CD4-positive, CD25-positive, alpha-beta regulatory T cell (primary cell): Measurements from ENCODE around the gene SREBF2. TPM values are rescaled to one million over a fixed set of nuclear protein-coding genes. Genes with fewer than 3 reads are reported as not detected.
A peak's percentile ranks its signal among the peaks of the same experiment; 100 is the strongest.

Source experiments
- ATAC-seq, 2 donors: fragments of 150-1000 bp; cut with Tn5 transposase; one replicate each; pipeline ENCODE4 v1.10.0; 2021; ENCODE audit warnings: low read depth in 2 of 2, moderate number of reproducible peaks in 2 of 2, moderate library complexity in 1 of 2
- DNase-seq, 3 donors: peaks; one replicate each; pipeline versions ENCODE4 v3.0.0 to v3.0.0-alpha.2; 2012 to 2022; ENCODE audit warnings: mixed read lengths in 1 of 3
- H3K27ac ChIP-seq: one replicate; pipeline ENCODE4 v1.7.0; 2013; ENCODE audit warnings: mild to moderate bottlenecking, low read length; ENCODE audit not compliant: insufficient read depth, poor library complexity, severe bottlenecking
- H3K27me3 ChIP-seq: one replicate; pipeline ENCODE4 v1.7.0; 2013; ENCODE audit warnings: low read length; ENCODE audit not compliant: control insufficient read depth, insufficient read depth
- H3K36me3 ChIP-seq: one replicate; pipeline ENCODE4 v1.7.0; 2013; ENCODE audit warnings: mild to moderate bottlenecking, low read length, moderate library complexity; ENCODE audit not compliant: control insufficient read depth, insufficient read depth
- H3K4me1 ChIP-seq: 2 replicates; pipeline ENCODE4 v1.7.0; 2013; ENCODE audit warnings: mild to moderate bottlenecking, low read length; ENCODE audit not compliant: insufficient read depth, control insufficient read depth, poor library complexity, severe bottlenecking
- H3K4me3 ChIP-seq: one replicate; pipeline ENCODE4 v1.7.0; 2013; ENCODE audit warnings: low read depth, mild to moderate bottlenecking, low read length, moderate library complexity
- H3K9me3 ChIP-seq, 2 experiments: 1 replicate in 1 of 2; 2 replicates in 1 of 2; pipeline ENCODE4 v1.7.0; 2013; ENCODE audit warnings: low read length in 2 of 2, mild to moderate bottlenecking in 1 of 2, moderate library complexity in 1 of 2; ENCODE audit not compliant: control insufficient read depth in 2 of 2
- H3K27ac Mint-ChIP-seq, 3 donors: one replicate each; pipeline ENCODE4 v1.8.0; 2020 to 2022; ENCODE audit warnings: mild to moderate bottlenecking in 3 of 3, mixed read lengths in 3 of 3, moderate library complexity in 2 of 3
- H3K27me3 Mint-ChIP-seq: one replicate; pipeline ENCODE4 v1.8.0; 2022; ENCODE audit warnings: mild to moderate bottlenecking, mixed read lengths
- H3K36me3 Mint-ChIP-seq: one replicate; pipeline ENCODE4 v1.8.0; 2020; ENCODE audit warnings: mixed read lengths
- H3K4me1 Mint-ChIP-seq, 4 donors: one replicate each; pipeline ENCODE4 v1.8.0; 2020 to 2022; ENCODE audit warnings: mixed read lengths in 4 of 4, mild to moderate bottlenecking in 1 of 4
- H3K4me3 Mint-ChIP-seq, 4 donors: one replicate each; pipeline ENCODE4 v1.8.0; 2020 to 2022; ENCODE audit warnings: mild to moderate bottlenecking in 4 of 4, mixed read lengths in 4 of 4, moderate library complexity in 3 of 4
- H3K9me3 Mint-ChIP-seq, 7 donors: one replicate each; pipeline ENCODE4 v1.8.0; 2020 to 2022; ENCODE audit warnings: mixed read lengths in 7 of 7, mild to moderate bottlenecking in 3 of 7, moderate library complexity in 2 of 7
- polyA plus RNA-seq, 4 donors: library from polyadenylated mRNA; unstranded; fragments of 300-500 nt; fragmentation: Illumina TruSeq; gene quantifications; one replicate each; pipeline ENCODE4 v1.2.3, GENCODE V29; 2021
- total RNA-seq: library from RNA; stranded (reverse); gene quantifications from one replicate; pipeline ENCODE4 v1.2.3, GENCODE V29; 2022

Gene SREBF2
- total RNA-seq, result 98.6 TPM
- polyA plus RNA-seq, result 10 to 100 TPM; 12.8 to 14.7 (median 13.5) TPM

DNA sequence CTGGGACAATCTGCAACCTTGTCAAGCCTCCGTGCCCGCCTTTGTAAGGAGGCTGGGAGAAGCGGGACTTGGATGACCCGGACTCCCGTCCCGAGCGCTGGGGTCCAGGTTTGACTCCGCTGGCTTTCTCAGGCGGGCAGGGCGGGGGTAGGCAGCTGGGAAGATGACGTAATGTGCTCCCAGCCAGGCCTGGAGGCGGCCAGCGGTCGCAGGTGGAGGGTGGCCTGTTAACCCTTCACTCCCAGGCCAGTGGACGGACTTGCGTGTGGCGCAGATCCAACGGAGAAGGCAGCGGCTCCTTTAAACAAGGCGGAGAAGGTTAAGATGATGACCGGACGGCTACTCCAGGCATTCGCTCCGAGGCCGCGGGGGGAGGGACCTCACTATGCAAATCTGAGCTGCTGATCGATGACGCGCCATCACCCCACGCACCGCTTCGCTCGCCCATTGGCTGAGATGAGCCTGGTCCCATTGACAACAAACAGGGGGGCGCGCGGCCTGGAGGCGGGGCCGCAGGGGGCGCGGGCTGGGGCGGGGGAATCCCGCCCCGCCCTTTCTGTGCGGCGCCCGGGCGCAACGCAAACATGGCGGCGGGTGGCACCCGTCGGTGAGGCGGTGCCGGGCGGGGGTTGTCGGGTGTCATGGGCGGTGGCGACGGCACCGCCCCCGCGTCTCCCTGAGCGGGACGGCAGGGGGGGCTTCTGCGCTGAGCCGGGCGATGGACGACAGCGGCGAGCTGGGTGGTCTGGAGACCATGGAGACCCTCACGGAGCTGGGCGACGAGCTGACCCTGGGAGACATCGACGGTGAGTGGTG, at the start of gene SREBF2:
Gene SREBF2, plus strand, starts transcription at position 553 of the 816 bp plus-strand sequence. Its CDS starts 166 bp downstream, at position 719.
- peaks cover 7% of the 10 kb centered on the region for H3K36me3 Mint-ChIP-seq

DNA sequence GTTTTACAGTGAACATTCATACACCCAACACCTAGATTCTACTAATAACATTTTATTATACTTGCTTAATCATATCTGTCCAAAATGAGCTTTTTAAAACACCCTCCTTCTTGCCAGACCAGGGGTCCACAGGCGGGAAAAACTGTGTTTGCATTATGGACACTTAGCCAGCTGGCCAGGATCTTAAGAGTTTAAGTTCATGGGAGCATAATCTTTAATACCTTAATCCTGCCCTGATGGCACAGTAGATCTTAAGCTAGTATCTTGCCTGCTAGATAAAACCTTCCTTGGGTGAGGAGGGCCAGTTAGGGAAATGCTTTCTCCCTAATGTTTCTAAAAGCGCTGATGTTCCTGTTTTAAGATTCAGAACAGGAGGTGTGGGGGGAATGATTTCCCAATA, 45.6 kb upstream of the SREBF2 start:
- peak overlapping the region; percentile 11 for H3K4me3 ChIP-seq
- no peaks in the 10 kb centered on the region for H3K27me3 ChIP-seq
- no peak for DNase-seq
- no peak for ATAC-seq
- H3K36me3 Mint-ChIP-seq, result peaks cover 31% of the 10 kb centered on the region
- no peaks in the 10 kb centered on the region for H3K9me3 ChIP-seq
- H3K4me1 Mint-ChIP-seq, result peaks cover 10 to 75% (median 38%) of the 10 kb centered on the region in 4 donors
- H3K9me3 Mint-ChIP-seq, result no peaks in the 10 kb centered on the region
- H3K27me3 Mint-ChIP-seq, result no peaks in the 10 kb centered on the region
- H3K4me1 ChIP-seq, result peaks cover 47% of the 10 kb centered on the region
- H3K36me3 ChIP-seq, result peaks cover 50% of the 10 kb centered on the region
- H3K4me3 Mint-ChIP-seq, result peak overlapping the region in 1 of 4 donors; percentile 76
- peak overlapping the region; percentile 41 for H3K27ac ChIP-seq
- H3K27ac Mint-ChIP-seq, result peak overlapping the region; percentile 64 to 86 (median 80)

More for the DNA sequence above, at the start of gene SREBF2:
- Histone ChIP-seq H3K36me3 (peaks cover 6% of the 10 kb centered on the region), H3K9me3 (no peaks in the 10 kb centered on the region), H3K4me3 (peak within 1 kb of the TSS; percentile 77), H3K27ac (peak within 1 kb of the TSS; percentile 93), H3K4me1 (peaks cover 17% of the 10 kb centered on the region), H3K27me3 (no peaks in the 10 kb centered on the region)
- no peaks in the 10 kb centered on the region for H3K9me3 Mint-ChIP-seq
- H3K27me3 Mint-ChIP-seq, result no peaks in the 10 kb centered on the region
- DNase-seq (peak; percentile 98 to 99 (median 99)), ATAC-seq (peak; percentile 95 to 96)
- peaks cover 18 to 48% (median 26%) of the 10 kb centered on the region in 4 donors for H3K4me1 Mint-ChIP-seq
- H3K27ac Mint-ChIP-seq, result peak within 1 kb of the TSS; percentile 96 to 99 (median 99)
- H3K4me3 Mint-ChIP-seq, result peak within 1 kb of the TSS; percentile 90 to 98 (median 96)

DNA sequence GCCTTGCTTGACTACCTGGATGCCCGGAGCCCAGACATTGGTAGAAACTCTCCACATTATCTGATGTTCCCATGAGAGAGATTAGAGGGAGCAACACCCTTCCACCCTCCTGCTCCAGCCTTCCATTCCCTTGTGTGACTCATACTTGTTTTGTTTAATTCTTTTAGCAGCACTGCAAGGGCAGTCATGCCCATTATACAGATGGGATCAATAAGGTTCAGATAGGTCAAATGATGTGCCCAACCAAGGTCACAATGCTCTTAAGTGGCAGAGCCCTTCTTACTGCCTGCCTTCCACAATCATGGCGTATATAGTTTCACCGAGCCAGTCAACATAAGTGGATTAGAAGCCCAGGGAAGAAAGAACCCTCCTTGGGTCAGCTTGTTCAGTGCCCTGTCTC, 39.0 kb upstream of the SREBF2 start:
- Histone ChIP-seq H3K9me3 (no peaks in the 10 kb centered on the region), H3K4me1 (no peaks in the 10 kb centered on the region), H3K4me3 (no peak overlapping the region), H3K36me3 (peaks cover 51% of the 10 kb centered on the region), H3K27ac (no peak overlapping the region), H3K27me3 (no peaks in the 10 kb centered on the region)
- no peaks in the 10 kb centered on the region for H3K27me3 Mint-ChIP-seq
- H3K9me3 Mint-ChIP-seq, result no peaks in the 10 kb centered on the region
- H3K4me3 Mint-ChIP-seq, result no peak overlapping the region
- peaks cover 5 to 22% (median 11%) of the 10 kb centered on the region in 4 donors for H3K4me1 Mint-ChIP-seq
- ATAC-seq (no peak), DNase-seq (no peak)
- H3K36me3 Mint-ChIP-seq, result peaks cover 42% of the 10 kb centered on the region
- H3K27ac Mint-ChIP-seq, result peak overlapping the region in 1 of 3 donors; percentile 53

DNA sequence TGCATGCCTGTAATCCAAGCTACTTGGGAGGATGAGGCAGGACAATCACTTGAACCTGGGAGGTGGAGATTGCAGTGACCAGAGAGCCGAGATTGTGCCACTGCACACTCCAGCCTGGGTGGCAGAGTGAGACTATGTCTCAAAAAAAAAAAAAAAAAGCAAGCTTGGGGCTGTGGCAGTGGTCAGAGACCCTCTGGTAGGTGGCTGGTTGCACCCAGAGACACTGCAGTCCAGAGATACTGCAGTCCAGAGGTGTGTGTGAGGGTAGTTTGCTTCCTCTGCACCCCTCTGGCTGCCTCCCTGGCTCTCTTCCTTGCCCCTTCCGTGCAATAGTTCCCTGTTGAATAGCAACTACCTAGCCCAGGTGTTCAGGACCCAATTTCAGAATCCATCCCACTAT, 34.2 kb upstream of the SREBF2 start:
- ATAC-seq (no peak), DNase-seq (no peak)
- H3K27me3 Mint-ChIP-seq, result no peaks in the 10 kb centered on the region
- Histone ChIP-seq H3K27me3 (no peaks in the 10 kb centered on the region), H3K27ac (peak overlapping the region; percentile 92), H3K36me3 (peaks cover 23% of the 10 kb centered on the region), H3K4me3 (no peak overlapping the region), H3K4me1 (peaks cover 33% of the 10 kb centered on the region), H3K9me3 (no peaks in the 10 kb centered on the region)
- peak overlapping the region in 3 of 4 donors; percentile 83 to 99 (median 96) for H3K4me3 Mint-ChIP-seq
- peaks cover 18 to 37% (median 27%) of the 10 kb centered on the region in 4 donors for H3K4me1 Mint-ChIP-seq
- peaks cover 19% of the 10 kb centered on the region for H3K36me3 Mint-ChIP-seq
- H3K27ac Mint-ChIP-seq, result peak overlapping the region in 2 of 3 donors; percentile 99 to 100
- no peaks in the 10 kb centered on the region for H3K9me3 Mint-ChIP-seq

DNA sequence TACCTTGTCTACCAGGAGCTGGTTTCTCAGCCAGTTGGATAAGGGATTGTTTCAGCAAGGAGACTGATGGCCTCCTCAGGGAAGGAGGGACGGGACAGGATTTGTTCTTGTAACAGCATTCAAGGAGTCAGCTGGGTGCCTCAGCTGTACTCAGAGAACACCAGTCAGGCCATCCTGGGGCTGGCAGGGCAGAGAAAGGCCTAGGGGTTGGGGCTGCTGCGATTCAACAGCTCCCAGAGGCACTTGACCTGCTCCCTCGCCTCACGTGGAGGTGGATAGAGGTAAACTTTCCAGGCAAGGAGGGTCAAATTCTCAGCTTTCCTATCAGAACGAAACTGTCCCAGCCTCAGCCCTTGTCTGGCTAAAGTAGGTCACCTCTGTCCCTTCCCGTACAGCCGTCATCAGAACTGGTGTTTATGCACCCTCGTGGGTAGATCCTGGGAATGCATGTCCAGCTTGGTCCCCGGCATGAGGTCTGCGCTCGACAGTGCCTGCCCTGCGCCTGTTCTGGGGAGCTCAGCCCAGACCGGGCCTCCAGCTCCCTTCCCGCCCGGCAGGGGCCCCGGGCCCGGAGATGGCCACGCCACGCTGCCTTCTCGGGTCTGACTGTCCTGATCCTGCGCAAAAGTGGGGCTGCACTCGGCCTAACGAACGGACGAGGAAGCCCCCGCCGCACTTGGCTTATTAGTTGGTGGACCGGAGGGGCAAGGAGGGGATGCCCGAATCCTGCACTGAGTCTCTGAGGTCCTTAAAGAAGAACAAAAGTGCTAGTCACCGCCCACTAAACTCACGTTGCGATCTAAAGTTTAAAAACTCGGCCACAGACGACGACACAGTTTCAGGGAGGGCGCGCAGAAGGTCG, 33.2 kb upstream of the SREBF2 start:
- DNase-seq, result peak in 1 of 3 donors; percentile 22
- H3K27me3 ChIP-seq, result no peaks in the 10 kb centered on the region
- H3K9me3 ChIP-seq, result no peaks in the 10 kb centered on the region
- no peaks in the 10 kb centered on the region for H3K27me3 Mint-ChIP-seq
- peak overlapping the region; percentile 98 to 100 (median 99) for H3K27ac Mint-ChIP-seq
- peak overlapping the region; percentile 92 for H3K27ac ChIP-seq
- H3K4me1 ChIP-seq, result peaks cover 38% of the 10 kb centered on the region
- peak overlapping the region; percentile 96 to 99 (median 98) for H3K4me3 Mint-ChIP-seq
- H3K36me3 ChIP-seq, result peaks cover 13% of the 10 kb centered on the region
- H3K36me3 Mint-ChIP-seq, result peaks cover 10% of the 10 kb centered on the region
- peak overlapping the region; percentile 72 for H3K4me3 ChIP-seq
- peaks cover 23 to 46% (median 33%) of the 10 kb centered on the region in 4 donors for H3K4me1 Mint-ChIP-seq
- ATAC-seq, result peak; percentile 1 to 42
- no peaks in the 10 kb centered on the region for H3K9me3 Mint-ChIP-seq

DNA sequence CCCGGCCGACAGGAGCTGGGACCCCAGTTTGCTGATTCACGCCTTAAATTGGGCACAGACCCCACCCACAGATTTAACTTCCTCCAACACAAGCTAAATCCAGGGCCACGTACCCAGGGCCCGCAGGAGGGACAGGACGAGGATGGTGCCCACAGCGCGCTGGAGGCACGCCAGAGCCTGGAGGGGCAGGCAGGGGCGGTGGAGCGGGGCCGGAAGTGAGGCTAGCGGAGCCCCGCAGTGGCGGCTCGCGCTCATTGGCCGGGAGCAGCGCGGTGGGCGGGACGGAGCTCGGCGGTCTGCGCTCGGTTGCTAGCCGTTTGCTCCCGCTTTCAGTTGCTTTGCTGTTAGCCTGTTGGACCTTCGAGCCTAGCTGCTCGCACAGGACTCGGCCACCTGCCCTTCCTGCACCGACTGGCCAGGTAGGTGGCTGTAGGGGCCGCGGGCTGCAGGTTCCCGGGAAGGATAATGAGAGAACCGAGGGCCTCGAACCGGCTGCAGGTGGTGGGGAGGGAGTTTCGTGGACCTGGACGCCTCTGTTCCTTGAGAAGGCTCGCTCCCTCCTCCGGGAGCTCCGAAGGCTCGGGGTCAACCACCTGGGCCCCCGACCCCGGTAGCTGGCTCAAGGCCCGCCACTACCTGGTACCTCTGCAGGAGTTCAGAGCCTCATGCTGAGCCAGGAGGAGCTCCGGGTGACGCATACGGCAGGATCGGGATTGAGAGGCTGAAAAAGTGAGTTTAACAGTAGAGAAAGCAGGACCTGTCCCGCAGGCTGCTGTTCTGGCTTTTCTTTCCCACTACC, 32.4 kb upstream of the SREBF2 start, which contains the start of gene CCDC134:
Gene CCDC134, plus strand, starts transcription at position 332 of the 799 bp plus-strand sequence. CDS start 8,212 bp downstream, outside the sequence.
- H3K27me3 Mint-ChIP-seq, result no peaks in the 10 kb centered on the region
- no peaks in the 10 kb centered on the region for H3K9me3 Mint-ChIP-seq
- peak; percentile 97 to 98 for ATAC-seq
- peak within 1 kb of the TSS; percentile 92 for H3K27ac ChIP-seq
- H3K4me3 Mint-ChIP-seq, result peak within 1 kb of the TSS; percentile 96 to 99 (median 98)
- DNase-seq, result peak; percentile 86 to 94 (median 92)
- H3K27ac Mint-ChIP-seq, result peak within 1 kb of the TSS; percentile 98 to 100 (median 99)
- no peaks in the 10 kb centered on the region for H3K27me3 ChIP-seq
- H3K4me1 ChIP-seq, result peaks cover 38% of the 10 kb centered on the region
- peaks cover 5% of the 10 kb centered on the region for H3K36me3 ChIP-seq
- H3K4me3 ChIP-seq, result peak within 1 kb of the TSS; percentile 94
- H3K36me3 Mint-ChIP-seq, result peaks cover 3% of the 10 kb centered on the region
- no peaks in the 10 kb centered on the region for H3K9me3 ChIP-seq
- H3K4me1 Mint-ChIP-seq, result peaks cover 20 to 48% (median 34%) of the 10 kb centered on the region in 4 donors
